GM19324 (cell line): ENCODE data around the gene HOXA9.

Experiments used
- ATAC-seq: cut with Tn5 transposase; IDR thresholded peaks from one replicate; pipeline ENCODE4 v1.9.1; 2021; ENCODE audit warnings: mild to moderate bottlenecking, moderate library complexity; ENCODE audit not compliant: unreplicated experiment, low FRiP score

HOXA9 gene

DNA sequence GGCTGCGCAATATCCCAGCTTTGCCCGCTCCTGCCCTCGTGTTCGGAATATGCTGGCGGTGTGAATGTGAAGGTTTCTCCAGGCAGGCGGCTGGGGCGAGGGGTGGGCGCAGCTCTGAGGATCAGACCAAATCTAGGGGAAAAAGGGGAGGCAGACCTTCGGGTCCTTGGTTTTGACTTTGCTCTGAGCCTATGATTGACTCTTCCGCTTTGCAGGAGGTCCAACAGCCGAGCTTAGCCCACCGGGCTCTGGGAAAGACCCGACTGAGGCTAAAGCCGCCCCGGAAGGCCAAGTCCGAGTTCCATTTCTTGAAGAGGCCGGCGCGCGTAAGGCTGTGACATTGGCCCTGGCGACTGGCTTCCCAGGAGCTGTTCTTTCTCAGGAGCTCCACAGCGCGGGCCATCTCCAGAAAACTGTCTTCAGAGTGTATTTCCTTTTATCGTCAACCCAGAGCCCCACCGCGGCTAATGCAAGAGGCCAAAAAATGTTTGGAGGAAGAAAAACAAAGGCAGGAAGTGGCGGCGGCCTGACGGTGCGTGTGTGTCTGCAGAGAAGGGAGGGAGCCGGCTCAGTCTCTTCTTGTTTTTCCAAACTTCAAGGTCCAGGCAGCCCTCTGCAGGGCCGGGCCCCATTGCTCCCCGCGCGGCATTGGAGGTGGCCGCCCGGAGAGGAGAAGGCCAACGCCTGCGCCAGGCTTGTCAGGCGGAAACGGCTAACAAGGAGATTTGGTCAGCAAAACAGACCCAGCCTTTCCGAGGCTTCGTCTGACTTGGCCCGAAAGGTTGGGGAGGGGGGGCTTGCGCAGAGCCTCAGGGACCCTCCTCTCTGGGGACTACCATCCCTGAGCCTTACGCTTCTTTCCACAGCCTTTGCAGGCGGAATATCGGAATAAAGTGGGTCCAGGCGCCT, 23.3 kb upstream of the HOXA9 start:
- no peak for ATAC-seq

DNA sequence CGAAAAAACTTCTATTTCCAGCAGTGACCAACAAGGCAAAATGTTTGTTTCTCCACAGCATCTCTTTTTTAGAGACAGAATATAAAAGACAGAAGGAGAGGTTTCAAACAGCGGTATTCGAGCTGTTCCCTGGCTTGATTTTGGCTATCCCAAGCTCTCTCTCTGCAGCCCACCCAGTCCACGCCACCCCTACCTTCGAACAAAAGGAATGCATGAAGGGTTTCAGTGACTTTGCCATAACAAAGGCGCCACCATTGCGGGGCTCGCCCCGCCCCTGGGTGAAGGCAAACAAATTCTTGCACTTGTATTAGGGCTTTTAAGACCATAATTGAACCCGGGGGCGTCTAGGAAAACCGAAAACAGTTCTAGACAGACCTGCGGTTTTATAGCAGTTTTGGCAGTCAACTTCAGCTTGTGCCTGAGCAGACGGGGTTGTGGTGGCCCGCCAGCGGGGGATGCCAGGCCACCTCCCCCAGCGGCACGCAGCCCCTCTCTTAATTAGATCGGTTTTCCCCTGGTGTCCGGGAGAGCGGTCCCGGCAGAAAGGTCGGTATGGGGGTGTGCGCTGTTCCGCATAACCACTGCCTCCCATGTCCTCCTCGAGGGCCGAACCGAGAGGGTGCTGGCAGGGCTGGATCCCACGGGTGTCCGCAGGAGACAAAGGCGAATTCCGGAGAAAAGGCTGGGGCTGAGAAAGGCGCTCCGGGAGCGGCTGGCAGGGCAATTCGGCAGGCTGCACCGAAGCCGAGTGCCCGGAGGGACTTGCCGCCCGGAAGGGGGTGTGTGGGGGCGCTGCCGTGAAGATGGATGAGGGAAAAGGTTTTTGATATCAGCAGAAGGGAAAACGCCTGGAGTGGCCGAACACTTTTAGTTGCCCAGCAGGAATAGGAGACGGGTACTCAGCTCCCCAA, 22.4 kb upstream of the HOXA9 start:
- ATAC-seq, result no peak

DNA sequence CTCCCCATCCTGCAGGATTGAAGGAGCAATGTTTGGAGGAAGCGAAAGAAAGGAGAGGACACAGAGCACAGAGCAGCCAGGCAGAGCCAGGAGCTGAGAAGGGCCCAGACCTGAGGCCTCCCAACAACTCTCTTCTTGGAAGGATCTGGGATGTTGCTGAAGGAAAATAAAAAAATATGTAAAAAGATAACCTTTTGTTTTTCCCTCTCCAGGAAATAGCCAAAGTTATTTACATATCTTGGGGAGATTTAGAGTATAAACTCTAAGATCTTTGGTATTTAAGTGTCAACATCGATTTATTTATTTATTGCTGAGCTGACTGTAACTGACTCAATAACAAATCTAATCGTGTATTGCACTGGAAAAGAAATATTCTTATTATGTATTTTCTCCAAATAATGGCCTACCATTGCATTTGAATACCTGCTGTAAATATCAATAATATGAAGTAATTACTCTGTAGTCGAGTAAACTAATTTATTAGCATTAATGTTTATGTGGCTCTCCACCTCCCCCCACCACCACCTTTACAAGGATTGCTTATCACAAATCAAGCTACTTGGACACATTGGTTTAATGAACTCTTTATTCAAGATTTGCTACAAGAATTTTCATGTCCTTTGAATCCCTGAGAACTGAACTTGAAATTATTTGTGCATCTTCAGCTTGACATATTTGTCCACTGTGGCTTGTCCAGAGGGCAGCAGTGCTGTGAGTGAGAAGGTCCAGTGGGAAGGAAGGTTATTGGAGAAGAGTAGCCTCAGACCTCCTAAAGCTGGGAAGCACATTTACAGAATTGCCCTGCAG, 21.5 kb upstream of the HOXA9 start:
- no peak for ATAC-seq

DNA sequence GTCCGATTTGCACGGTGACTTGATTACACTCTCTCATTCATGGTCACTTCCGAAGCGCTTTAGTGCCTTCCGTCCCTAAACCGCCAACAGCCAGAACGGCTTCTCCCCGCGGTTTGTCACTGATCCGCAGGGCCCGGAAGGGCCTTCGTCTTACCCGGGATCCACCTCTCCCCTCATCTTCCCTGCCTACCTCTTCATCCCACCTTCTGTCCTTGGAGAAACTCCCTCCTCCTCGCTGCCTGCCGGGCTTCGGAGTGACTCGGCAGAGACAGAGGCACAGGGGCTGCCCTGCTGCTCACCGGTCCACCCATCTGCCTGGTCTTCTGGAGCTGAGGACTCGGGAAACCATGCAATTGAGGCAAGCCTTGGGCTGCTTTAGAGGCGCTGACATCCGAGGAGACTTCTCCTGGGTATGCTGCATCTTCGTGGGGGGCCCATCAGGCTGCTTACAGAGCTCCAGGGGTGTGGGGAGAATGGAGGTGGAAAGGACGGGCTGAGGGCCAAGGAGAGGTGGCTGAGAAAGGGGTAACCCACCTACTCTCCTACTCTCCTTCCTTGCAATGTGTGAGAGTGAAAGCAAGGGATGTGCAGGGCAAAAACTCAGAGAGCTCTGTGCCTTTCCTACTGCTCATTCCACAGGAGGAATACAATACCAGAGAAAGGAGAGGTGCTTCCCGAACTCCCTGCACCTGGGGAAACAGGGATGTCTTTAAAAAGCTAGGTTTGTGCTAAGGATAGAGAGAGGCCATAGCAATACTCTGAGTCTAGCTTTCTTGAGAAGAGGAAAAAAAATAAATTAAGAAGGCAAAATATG, 20.7 kb upstream of the HOXA9 start:
- ATAC-seq, result no peak

DNA sequence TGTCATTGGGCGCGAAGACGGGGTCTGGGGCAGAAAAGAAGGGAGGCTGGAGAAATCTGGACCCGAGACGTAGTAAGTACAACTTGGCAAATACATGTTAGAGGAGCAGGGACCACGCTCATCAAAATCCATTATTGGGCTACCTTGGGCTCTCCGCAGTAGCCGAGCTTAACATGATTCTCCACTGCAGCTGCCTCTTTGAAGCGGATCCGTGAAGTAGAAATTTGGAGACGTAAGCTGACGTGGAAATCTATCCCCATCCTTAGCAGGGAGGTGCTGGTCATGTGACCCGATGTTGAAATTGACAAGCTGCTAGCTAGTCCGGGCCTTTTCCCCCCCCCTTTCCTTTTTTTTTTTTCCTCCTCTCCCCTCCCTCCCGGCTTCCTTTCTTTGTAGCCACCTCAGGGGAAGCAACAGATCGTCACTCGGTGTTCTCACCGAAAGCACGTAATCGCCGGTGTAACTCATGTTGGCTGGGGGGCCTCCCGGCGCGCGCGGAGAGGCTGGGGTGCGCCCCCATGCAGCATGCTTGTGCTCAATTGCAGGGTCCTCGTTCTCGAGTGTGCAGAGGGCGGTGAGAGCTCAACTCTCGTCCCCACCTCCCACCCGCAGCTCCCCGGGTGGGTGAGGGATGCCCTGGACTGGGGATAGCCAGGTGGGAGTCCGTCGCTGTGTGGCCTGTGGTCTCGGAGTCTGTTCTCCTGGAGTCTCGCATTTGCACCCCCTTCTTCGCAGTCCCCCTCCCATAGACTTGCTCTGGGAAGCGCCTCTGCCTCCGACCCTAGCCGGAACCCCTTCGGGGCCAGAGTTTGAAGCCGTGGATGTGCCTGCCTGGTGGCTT, 19.9 kb upstream of the HOXA9 start, which contains the start of gene HOXA11:
HOXA11 (minus strand) TSS at position 220 of the 841 bp plus-strand sequence; CDS start at position 132, 88 bp downstream.
- no peak for ATAC-seq

DNA sequence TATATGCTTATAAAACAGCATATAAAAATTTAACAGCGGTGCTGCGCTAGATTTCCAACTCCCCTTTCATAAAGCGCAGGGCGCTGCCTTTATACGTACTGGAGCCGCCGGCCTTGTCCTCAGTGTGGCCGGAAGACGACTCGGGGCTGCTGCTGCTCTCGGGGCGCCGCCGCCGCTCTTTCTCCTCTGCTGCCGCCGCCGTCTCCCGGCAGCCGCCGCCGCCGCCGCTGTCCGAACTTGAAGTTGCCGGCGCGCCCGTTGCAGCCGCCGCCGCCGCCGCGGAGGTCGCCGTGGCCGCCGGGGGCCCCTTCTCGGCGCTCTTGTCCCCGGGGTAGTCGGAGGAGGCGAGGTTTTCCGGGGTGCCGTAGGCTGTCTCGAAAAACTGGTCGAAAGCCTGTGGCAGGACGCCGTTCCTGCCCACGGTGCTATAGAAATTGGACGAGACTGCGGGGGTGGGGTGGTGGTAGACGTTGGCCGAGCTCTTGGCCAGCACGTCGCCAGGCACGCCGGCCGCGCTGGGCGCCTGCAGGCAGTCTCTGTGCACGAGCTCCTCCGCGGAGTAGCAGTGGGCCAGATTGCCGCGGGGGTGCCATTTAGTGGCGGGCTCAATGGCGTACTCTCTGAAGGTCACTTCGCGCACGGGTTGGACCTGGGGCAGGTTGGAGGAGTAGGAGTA, 19.1 kb upstream of the HOXA9 start:
- ATAC-seq, result no peak

DNA sequence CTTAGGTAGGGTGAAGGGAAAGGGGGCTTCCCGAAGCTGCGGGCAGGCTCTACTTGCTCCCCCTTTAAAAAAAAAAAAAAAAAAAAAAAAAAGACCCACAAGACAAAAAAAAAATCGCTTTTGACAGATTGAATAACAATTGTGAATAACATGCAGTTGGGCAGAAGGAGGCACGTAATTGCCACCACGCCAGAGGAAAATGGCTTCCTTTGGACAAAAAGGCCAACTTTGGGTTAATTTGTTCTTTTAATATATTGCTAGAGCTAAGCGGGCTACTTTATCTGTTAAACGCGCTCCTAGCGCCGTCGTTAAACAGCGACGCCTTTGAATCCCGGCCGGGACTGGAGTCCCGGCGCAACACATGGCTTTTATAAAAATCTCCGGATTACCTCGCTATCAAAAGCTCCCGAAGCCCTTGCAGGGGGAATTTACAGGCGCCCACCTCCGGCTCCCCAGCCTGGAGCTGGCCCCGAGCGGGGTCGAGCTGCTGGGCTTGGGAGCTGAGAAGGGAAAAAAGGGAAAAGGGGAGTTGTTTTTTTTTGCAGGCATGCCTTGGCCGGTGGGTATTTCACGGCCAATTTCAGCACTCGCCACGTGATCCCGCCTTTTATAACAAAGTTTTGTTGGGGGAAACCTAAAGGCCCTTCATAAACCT, 18.5 kb upstream of the HOXA9 start:
- ATAC-seq, result no peak

DNA sequence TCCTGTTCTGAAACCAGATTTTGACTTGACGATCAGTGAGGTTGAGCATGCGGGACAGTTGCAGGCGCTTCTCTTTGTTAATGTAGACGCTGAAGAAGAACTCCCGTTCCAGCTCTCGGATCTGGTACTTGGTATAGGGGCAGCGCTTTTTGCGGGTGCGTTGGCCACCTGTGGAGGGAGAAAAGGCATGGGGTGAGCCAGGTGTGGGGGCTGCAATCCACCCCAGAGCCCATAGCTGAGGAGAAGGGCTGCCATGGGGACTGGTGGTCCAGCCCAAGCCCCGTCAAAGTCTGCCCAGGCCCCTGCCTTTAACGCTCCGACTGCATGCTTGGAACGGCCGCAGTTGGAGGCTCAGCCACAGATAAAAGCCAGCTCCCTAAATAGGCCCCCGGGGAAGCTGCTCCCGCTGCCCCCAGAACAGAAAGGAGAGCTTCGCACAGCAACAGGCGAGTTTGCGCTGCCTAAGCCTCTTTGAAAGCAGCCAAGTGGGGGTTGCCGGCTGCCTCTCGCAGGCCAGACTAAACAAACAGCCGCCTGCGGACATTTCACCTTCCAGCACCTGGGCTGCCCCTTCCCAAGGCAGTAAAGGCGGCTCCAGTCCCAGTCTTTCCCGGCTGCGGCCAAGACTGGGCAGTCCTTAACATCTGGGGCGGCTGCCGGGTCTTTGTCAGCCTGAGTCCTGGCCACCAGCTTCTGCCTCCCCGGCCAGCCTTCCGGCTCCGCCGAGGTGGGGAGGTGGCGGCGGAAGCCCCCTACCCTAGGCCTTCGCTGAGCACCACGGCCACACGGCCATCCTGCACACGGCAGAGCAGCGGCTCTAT, 17.7 kb upstream of the HOXA9 start:
- ATAC-seq, result no peak

DNA sequence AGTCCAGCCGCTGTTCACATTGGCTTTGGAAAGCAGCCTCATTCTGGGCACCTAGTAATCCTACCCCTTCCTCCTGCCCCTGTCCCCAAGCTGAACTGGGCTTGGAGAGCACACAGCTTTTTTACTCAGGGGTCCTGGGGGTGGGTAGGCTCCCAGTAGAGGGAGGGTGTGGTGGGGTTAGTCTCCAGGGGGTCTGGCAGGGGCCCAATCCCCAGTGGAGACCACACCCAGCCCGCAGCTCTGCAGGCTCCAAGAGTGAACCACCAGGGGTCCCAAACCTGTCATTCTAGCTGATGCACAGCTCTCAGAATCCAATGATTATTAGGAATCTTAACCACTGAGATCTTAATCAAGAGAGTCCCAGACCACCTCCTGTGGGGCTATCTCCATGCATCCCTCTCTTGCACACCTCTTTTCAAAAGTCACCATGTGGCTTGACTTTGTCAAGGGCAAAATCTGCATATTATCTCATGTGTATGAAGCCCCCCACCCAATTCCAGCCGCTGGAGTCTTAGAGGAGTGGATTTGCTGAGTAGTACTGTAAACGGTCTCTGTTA, 17.0 kb upstream of the HOXA9 start:
- no peak for ATAC-seq

DNA sequence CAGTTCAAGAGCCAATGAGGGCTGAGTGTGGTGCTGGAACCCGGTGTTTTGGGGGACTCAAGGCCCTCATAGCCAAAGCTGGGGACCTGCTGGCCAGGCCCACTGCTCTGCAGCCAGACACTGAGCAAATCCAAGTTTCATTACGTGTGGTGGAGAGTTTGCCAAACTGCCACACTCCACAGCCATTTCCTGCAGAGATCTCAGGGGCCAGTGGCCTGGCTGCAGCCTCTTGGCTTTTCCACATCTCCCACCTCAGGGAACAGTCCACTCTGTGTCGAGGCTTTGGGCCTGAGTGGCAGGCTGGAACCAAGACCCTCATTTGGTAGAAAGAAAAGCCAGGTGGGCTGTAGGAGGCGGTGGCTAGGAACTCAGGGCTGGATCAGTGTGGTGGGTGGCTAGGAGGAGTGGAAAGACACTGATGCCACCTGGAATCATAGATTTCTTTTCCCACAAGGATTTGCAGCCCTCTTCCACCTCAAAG, 16.5 kb upstream of the HOXA9 start:
- ATAC-seq, result no peak

DNA sequence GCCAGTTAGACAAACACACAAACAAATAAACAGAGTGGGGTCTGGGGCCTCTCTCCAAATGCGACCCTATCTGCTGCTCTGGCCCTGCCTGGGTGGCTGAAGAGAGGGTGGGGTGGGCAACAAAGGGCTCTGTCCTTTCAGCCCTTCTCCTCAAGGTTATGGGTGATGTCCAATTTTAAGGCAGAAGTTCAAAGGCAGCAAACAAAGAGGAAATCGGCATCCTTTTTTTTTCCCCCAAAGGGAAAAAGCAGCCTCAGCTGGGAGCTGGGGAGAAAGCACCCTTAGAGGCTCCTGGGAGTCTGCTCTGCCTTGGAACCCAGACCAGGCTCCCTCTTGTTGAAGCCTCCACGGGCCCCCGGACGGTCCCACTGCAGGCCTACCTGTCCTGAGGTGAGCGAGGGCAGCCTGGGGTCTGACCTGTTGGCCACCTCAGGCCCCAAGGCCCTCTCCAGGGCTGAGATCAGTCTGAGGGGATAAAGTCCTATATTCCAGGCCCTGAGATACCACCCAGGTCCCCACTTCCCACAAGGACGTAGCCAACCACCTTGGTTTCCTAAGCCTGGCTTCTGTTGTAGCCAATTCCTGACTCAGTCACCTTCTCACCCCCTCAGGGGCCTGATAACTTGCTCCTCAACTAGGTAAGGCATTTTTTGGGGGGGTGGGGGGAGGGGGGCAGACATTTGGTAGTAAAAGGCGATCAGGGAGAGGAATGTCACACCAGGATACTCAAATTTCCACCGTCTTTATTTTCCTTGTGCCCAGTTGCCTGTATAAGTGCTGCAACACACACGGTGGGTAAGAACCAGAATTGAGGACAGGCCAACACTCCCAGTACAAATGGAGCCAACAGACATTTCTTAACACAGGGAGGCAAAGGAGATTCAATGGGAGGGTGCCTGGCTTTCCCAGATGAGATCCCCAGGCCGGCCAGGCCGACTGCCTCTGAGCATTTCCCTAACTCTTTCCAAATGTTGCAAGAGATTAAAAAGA, 15.4 kb upstream of the HOXA9 start:
- ATAC-seq, result no peak

DNA sequence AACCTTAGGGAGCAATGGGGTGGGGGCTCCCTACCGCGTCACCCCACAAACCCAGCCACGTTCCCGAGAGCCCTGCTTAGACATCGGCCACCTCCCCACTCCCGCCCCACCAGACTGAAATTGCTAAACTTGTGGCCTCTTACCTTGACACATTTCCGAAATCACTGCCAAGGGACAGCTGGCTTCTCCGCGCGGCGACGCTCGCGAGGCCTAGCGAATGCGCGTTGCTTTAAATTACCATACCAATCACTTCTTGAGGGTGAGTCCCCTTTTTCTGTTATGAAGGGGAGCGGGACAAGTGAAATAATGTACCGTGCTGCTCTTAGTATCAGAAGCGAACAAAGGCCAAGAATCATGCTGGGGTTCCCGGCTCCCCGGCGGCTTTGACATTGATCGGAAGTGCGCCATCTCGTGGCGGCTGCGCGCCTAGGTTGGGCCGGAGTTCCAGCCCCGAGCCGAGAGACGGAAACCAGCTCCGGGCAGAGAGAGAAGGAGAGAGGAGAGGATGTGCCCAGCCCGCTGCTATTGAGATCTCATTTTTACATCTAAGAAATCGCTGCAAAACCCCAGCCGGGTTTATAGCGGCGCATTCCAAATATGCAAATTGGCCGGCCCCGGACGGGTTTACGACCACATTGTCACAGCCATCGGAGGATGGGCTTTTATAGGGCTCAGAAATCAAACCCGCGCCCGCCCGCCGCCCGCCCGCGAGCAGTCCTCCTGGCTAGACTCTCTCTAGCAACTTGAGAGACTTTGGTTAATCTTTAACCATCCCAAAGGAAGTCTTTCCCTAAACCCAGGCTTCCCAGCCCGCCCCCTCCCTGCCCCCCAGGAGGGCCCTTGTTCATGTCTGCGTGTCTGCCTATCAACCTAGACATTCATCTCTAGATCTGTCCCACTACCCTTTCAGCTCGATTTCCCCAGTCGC, 14.4 kb upstream of the HOXA9 start:
- no peak for ATAC-seq

DNA sequence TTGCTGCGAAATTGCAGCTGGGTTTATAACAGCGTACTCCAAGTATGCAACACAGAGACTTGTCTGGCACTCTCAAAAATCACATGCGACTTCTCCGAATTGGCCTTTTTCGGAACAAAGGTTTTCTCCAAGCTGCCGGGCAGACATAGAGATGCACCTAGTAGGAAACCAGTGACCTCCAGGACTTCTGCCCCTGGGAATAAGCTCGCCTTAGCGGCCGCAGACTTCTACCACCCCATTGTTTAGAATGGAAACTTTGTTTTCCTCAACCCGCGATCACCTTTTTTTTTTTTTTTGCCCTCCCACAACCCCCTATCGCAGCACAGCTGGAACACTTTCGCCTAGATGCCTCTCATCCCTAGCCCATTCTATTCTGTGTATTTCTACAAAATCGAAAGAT, 13.7 kb upstream of the HOXA9 start:
- ATAC-seq, result no peak

DNA sequence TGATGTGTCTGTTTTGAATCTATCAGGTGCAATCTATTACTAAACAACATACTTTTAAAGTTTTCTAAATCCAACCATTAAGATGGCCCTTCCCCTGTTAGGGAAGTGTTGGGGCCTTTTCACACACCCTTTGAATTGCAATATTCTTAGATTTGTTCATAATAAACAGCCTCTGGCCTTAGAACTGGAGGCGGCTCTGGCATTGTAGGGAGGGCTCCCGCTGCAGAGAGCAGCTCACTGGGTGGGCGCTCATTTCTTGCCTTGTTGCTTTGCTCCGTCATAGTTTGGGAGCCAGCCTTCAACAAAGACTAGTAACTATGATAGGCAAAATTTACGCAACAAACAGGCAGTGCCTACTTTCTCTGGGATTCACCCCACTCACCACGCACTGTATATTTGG, 13.0 kb upstream of the HOXA9 start:
- no peak for ATAC-seq
